ENCODE results near the gene CHPT1. TPM values are rescaled to one million over a fixed set of nuclear protein-coding genes. Genes with fewer than 3 reads are reported as not detected.

Gene CHPT1
- total and polyA plus RNA-seq, 2 donors (not counting 3 experiments of a cell fraction or from before 2014, with no cell fraction given), result 12.1 to 19.3 TPM

DNA sequence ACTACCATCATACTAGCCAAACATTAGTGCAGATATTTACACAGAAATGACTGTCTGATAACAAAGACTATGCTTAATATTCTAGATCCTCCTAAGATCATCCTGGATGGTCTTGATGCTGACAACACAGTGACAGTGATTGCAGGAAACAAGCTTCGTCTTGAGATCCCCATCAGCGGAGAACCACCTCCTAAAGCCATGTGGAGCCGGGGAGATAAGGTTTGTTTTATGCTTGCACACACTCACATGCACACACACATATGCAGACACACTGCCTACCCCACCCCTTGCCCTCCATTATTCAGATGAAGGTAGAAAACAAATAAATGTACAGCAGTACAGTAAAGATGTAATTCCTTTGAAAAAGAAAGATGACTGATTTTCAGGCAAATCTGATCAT lies 44.4 kb upstream of the CHPT1 start:
- BruUV-seq (replicated peaks), result no TSS peak
- dilution Hi-C loops (cut with MboI; ENCODE audit: extremely low pct_ligation_motif_present, low sequenced_read_pairs), result no loop called here
- Histone ChIP-seq H4K20me1 (replicated peaks; ENCODE audit: control insufficient read depth, extremely low read depth, insufficient read depth, low read length) (no peaks in the 10 kb centered on the region), H2AFZ (ENCODE audit: low read depth, low read length) (no peak overlapping the region), H3K27me3 (ENCODE audit: control insufficient read depth in 2 of 2, insufficient read depth in 2 of 2, low read length in 2 of 2) (no peaks in the 10 kb centered on the region), H3K79me2 (ENCODE audit: control insufficient read depth, insufficient read depth, low read length) (no peaks in the 10 kb centered on the region), H3K4me1 (ENCODE audit: control insufficient read depth, extremely low read depth, insufficient read depth, low read length) (no peaks in the 10 kb centered on the region), H3K9me1 (replicated peaks; ENCODE audit: control insufficient read depth, extremely low read depth, insufficient read depth, low read length) (no peaks in the 10 kb centered on the region), H3K36me3 (ENCODE audit: control insufficient read depth in 2 of 2, extremely low read depth in 1 of 2, insufficient read depth in 2 of 2, low read length in 2 of 2) (no peaks in the 10 kb centered on the region), H3K4me2 (ENCODE audit: insufficient read depth, low read length) (no peak overlapping the region), H3K27ac (ENCODE audit: insufficient read depth, low read depth, low read length) (no peak overlapping the region), H3K9ac (replicated peaks; ENCODE audit: extremely low read depth, insufficient read depth, low read length) (no peak overlapping the region), H3K9me3 (replicated peaks; ENCODE audit: control insufficient read depth, insufficient read depth, low read length) (no peaks in the 10 kb centered on the region), H3K4me3 (replicated peaks in 1 of 3; ENCODE audit: insufficient read depth in 1 of 3, low read depth in 1 of 3, low read length in 3 of 3) (no peak overlapping the region)
- TF ChIP-seq, protein P1, sequence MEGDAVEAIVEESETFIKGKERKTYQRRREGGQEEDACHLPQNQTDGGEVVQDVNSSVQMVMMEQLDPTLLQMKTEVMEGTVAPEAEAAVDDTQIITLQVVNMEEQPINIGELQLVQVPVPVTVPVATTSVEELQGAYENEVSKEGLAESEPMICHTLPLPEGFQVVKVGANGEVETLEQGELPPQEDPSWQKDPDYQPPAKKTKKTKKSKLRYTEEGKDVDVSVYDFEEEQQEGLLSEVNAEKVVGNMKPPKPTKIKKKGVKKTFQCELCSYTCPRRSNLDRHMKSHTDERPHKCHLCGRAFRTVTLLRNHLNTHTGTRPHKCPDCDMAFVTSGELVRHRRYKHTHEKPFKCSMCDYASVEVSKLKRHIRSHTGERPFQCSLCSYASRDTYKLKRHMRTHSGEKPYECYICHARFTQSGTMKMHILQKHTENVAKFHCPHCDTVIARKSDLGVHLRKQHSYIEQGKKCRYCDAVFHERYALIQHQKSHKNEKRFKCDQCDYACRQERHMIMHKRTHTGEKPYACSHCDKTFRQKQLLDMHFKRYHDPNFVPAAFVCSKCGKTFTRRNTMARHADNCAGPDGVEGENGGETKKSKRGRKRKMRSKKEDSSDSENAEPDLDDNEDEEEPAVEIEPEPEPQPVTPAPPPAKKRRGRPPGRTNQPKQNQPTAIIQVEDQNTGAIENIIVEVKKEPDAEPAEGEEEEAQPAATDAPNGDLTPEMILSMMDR (IDR thresholded peaks at IDR 0.05; ENCODE audit: extremely low read depth in 1 of 2, insufficient read depth in 1 of 2, low read depth in 1 of 2, low read length in 2 of 2), result no peak
- TF ChIP-seq MAX (IDR thresholded peaks at IDR 0.05; ENCODE audit: insufficient read depth, insufficient read length) (no peak), POLR2A (IDR thresholded peaks at IDR 0.05; ENCODE audit: low read depth, low read length) (no peak), POLR2AphosphoS5 (IDR thresholded peaks at IDR 0.05; ENCODE audit: insufficient read depth, low read depth, low read length) (no peak), JUN (IDR thresholded peaks at IDR 0.05; ENCODE audit: borderline replicate concordance, insufficient read depth, insufficient read length, low read depth) (no peak), EZH2 (IDR thresholded peaks at IDR 0.05; ENCODE audit: borderline replicate concordance, low read depth, low read length, severe bottlenecking) (no peak)
- FAIRE-seq, result no peak
- DNase-seq (ENCODE audit: low read depth, low spot score), result no peak
- intact Hi-C loops (cut with micrococcal nuclease), result no loop called here
- ChIA-PET POLR2A (no interaction called here), CTCF (no interaction called here)

- Histone ChIP-seq H3K4me1 (ENCODE audit: control insufficient read depth, extremely low read depth, insufficient read depth, low read length) (no peaks in the 10 kb centered on the region), H2AFZ (ENCODE audit: low read depth, low read length) (no peak overlapping the region), H3K9ac (replicated peaks; ENCODE audit: extremely low read depth, insufficient read depth, low read length) (no peak overlapping the region), H3K79me2 (ENCODE audit: control insufficient read depth, insufficient read depth, low read length) (no peaks in the 10 kb centered on the region), H3K27me3 (ENCODE audit: control insufficient read depth in 2 of 2, insufficient read depth in 2 of 2, low read length in 2 of 2) (no peaks in the 10 kb centered on the region), H3K27ac (ENCODE audit: insufficient read depth, low read depth, low read length) (no peak overlapping the region), H3K36me3 (ENCODE audit: control insufficient read depth in 2 of 2, extremely low read depth in 1 of 2, insufficient read depth in 2 of 2, low read length in 2 of 2) (no peaks in the 10 kb centered on the region), H3K4me3 (replicated peaks in 1 of 3; ENCODE audit: insufficient read depth in 1 of 3, low read depth in 1 of 3, low read length in 3 of 3) (no peak overlapping the region), H3K4me2 (ENCODE audit: insufficient read depth, low read length) (no peak overlapping the region), H3K9me3 (replicated peaks; ENCODE audit: control insufficient read depth, insufficient read depth, low read length) (no peaks in the 10 kb centered on the region), H3K9me1 (replicated peaks; ENCODE audit: control insufficient read depth, extremely low read depth, insufficient read depth, low read length) (no peaks in the 10 kb centered on the region), H4K20me1 (replicated peaks; ENCODE audit: control insufficient read depth, extremely low read depth, insufficient read depth, low read length) (no peaks in the 10 kb centered on the region)
- no TSS peak for BruUV-seq (replicated peaks)
- dilution Hi-C loops (cut with MboI; ENCODE audit: extremely low pct_ligation_motif_present, low sequenced_read_pairs) (no loop called here), intact Hi-C loops (cut with micrococcal nuclease) (no loop called here)
- TF ChIP-seq FOS (IDR thresholded peaks at IDR 0.05; ENCODE audit: borderline replicate concordance, insufficient read depth, low read length) (no peak), JUN (IDR thresholded peaks at IDR 0.05; ENCODE audit: borderline replicate concordance, insufficient read depth, insufficient read length, low read depth) (no peak), GATA2 (IDR thresholded peaks at IDR 0.05; ENCODE audit: insufficient read depth, insufficient read length, low read depth, low read length) (no peak), POLR2AphosphoS5 (IDR thresholded peaks at IDR 0.05; ENCODE audit: insufficient read depth, low read depth, low read length) (no peak), MAX (IDR thresholded peaks at IDR 0.05; ENCODE audit: insufficient read depth, insufficient read length) (no peak), POLR2A (IDR thresholded peaks at IDR 0.05; ENCODE audit: low read depth, low read length) (no peak), MYC (IDR thresholded peaks at IDR 0.05; ENCODE audit: low read depth, low read length) (no peak), EZH2 (IDR thresholded peaks at IDR 0.05; ENCODE audit: borderline replicate concordance, low read depth, low read length, severe bottlenecking) (no peak)
- TF ChIP-seq, protein P1 (IDR thresholded peaks at IDR 0.05; ENCODE audit: extremely low read depth in 1 of 2, insufficient read depth in 1 of 2, low read depth in 1 of 2, low read length in 2 of 2), result no peak
- FAIRE-seq (no peak), DNase-seq (ENCODE audit: low read depth, low spot score) (no peak)
- CTCF ChIA-PET, result no interaction called here
- POLR2A ChIA-PET, result no interaction called here
Observed at GRCh38 chr12:101653503-101653902, 43.9 kb upstream of the CHPT1 start.

Measured in endothelial cell of umbilical vein (primary cell).